OCI-LY3 (cell line): ENCODE data around the gene TNFSF12.

Experiments
- EZH2phosphoT487 ChIP-seq: fragments of 200-600 bp; shearing (Covaris generic); IDR thresholded peaks from 2 replicates; pipeline ENCODE4 v1.6.1; 2018; ENCODE audit warnings: antibody characterized with exemption, mixed run types, low read depth
- TF ChIP-seq, protein P1 (sequence below): fragments of 200-600, 300-600 bp; sonication (generic); IDR thresholded peaks from 2 replicates; pipeline ENCODE4 v1.5.1; 2014; ENCODE audit warnings: antibody characterized with exemption, low read length, low read depth

DNA sequence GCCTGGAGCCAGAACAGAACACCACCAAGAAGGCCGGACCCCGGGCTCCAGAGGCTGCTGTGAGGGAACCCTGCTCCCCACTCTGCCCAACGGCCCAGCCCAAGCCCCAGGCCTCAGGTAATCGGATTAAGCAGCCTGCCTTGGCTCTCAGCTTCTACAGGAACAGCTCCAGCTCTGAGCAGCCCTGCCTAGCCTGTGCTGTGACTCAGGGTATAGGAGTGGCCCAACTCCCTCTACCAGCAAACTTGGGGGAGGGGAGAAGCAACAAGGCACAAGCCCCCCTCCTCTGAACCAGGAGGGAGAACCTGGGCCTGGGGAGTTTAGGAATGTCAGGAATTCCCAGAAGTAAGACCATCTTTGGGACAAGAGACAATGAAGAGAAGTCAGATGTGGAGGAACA is 41.9 kb downstream of the TNFSF12 start:
- TF ChIP-seq, protein P1, sequence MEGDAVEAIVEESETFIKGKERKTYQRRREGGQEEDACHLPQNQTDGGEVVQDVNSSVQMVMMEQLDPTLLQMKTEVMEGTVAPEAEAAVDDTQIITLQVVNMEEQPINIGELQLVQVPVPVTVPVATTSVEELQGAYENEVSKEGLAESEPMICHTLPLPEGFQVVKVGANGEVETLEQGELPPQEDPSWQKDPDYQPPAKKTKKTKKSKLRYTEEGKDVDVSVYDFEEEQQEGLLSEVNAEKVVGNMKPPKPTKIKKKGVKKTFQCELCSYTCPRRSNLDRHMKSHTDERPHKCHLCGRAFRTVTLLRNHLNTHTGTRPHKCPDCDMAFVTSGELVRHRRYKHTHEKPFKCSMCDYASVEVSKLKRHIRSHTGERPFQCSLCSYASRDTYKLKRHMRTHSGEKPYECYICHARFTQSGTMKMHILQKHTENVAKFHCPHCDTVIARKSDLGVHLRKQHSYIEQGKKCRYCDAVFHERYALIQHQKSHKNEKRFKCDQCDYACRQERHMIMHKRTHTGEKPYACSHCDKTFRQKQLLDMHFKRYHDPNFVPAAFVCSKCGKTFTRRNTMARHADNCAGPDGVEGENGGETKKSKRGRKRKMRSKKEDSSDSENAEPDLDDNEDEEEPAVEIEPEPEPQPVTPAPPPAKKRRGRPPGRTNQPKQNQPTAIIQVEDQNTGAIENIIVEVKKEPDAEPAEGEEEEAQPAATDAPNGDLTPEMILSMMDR, result no peak
- TF ChIP-seq EZH2phosphoT487, result no peak
